Measurements from ENCODE around the gene RHOA. TPM values are rescaled to one million over a fixed set of nuclear protein-coding genes. Genes with fewer than 3 reads are reported as not detected.
"Not testable (repeated sequence)": the region's sequence is repeated elsewhere in the genome, so short reads cannot be mapped to it uniquely, and the experiment has no call there.

Gene RHOA
- total RNA-seq, 2 experiments from 2014 or later = 467 to 520 TPM

- H3K27ac Mint-ChIP-seq = peak overlapping the region; percentile 92
- peaks cover 40% of the 10 kb centered on the region for H3K36me3 Mint-ChIP-seq (ENCODE audit: low read depth)
- H3K4me1 Mint-ChIP-seq = peaks cover 62% of the 10 kb centered on the region
- ChIA-PET POLR2A (no interaction called here), CTCF (interaction anchor here (0.6 to 1.1 kb wide), 4 partner anchors 19 to 578 kb away, joined by 3 to 5 read pairs (median 4); partner anchors contain the start of gene NICN1)
- no peaks in the 10 kb centered on the region for H3K9me3 Mint-ChIP-seq
- H3K27me3 Mint-ChIP-seq = no peaks in the 10 kb centered on the region
- DNase-seq = peak; percentile 49
- H3K4me3 Mint-ChIP-seq = peak overlapping the region; percentile 96
Measured at GRCh38 chr3:49410066-49410845, 1.5 kb downstream of the RHOA start.

- no peaks in the 10 kb centered on the region for H3K9me3 Mint-ChIP-seq
- no peak overlapping the region for H3K4me3 Mint-ChIP-seq
- no peak for DNase-seq
- no peaks in the 10 kb centered on the region for H3K27me3 Mint-ChIP-seq
- peaks cover 32% of the 10 kb centered on the region for H3K36me3 Mint-ChIP-seq (ENCODE audit: low read depth)
- POLR2A ChIA-PET = interaction anchor here (0.8 kb wide), 1 partner anchor 18 kb away, joined by 8 read pairs; no protein-coding TSS in a partner anchor
- peak overlapping the region; percentile 76 for H3K27ac Mint-ChIP-seq
- peaks cover 44% of the 10 kb centered on the region for H3K4me1 Mint-ChIP-seq
- CTCF ChIA-PET = interaction anchor here (0.6 to 1.1 kb wide), 2 partner anchors 11 to 29 kb away, joined by 3 to 4 read pairs; no protein-coding TSS in a partner anchor
Measured at GRCh38 chr3:49406571-49407565, 4.9 kb downstream of the RHOA start.

GRCh38 chr3:49405570-49405969 lies 6.2 kb downstream of the RHOA start:
- H3K9me3 Mint-ChIP-seq, H3K27me3 Mint-ChIP-seq, POLR2A ChIA-PET, H3K27ac Mint-ChIP-seq, H3K4me3 Mint-ChIP-seq, DNase-seq: not testable (repeated sequence)
- peaks cover 50% of the 10 kb centered on the region for H3K4me1 Mint-ChIP-seq
- peaks cover 35% of the 10 kb centered on the region for H3K36me3 Mint-ChIP-seq (ENCODE audit: low read depth)
- CTCF ChIA-PET = interaction anchor here (0.6 to 1.0 kb wide), 3 partner anchors 10 to 1934 kb away, joined by 3 to 5 read pairs (median 4); partner anchors contain the start of gene USP4

GRCh38 chr3:49403891-49404290 lies 7.9 kb downstream of the RHOA start:
- CTCF ChIA-PET = interaction anchor here (0.9 to 2.0 kb wide), 2 partner anchors 12 to 62 kb away, joined by 5 read pairs; no protein-coding TSS in a partner anchor
- H3K4me1 Mint-ChIP-seq = peaks cover 48% of the 10 kb centered on the region
- peaks cover 30% of the 10 kb centered on the region for H3K36me3 Mint-ChIP-seq (ENCODE audit: low read depth)
- H3K4me3 Mint-ChIP-seq = no peak overlapping the region
- POLR2A ChIA-PET = interaction anchor here (0.6 kb wide), 1 partner anchor 11 kb away, joined by 4 read pairs; no protein-coding TSS in a partner anchor
- H3K9me3 Mint-ChIP-seq = no peaks in the 10 kb centered on the region
- DNase-seq = no peak
- no peaks in the 10 kb centered on the region for H3K27me3 Mint-ChIP-seq
- H3K27ac Mint-ChIP-seq = no peak overlapping the region

- no peaks in the 10 kb centered on the region for H3K27me3 Mint-ChIP-seq
- no peaks in the 10 kb centered on the region for H3K9me3 Mint-ChIP-seq
- H3K4me1 Mint-ChIP-seq = peaks cover 46% of the 10 kb centered on the region
- H3K27ac Mint-ChIP-seq = no peak overlapping the region
- ChIA-PET POLR2A (no interaction called here), CTCF (interaction anchor here (1.4 kb wide), 1 partner anchor 10 kb away, joined by 3 read pairs; the partner anchor contains the start of genes RHOA and TCTA)
- DNase-seq = no peak
- no peak overlapping the region for H3K4me3 Mint-ChIP-seq
- H3K36me3 Mint-ChIP-seq (ENCODE audit: low read depth) = peaks cover 35% of the 10 kb centered on the region
Measured at GRCh38 chr3:49401766-49402165, 10.0 kb downstream of the RHOA start.

- Mint-ChIP-seq H3K27ac (no peak overlapping the region), H3K27me3 (no peaks in the 10 kb centered on the region), H3K4me1 (peaks cover 47% of the 10 kb centered on the region), H3K4me3 (no peak overlapping the region), H3K9me3 (no peaks in the 10 kb centered on the region), H3K36me3 (ENCODE audit: low read depth) (peaks cover 42% of the 10 kb centered on the region)
- DNase-seq = no peak
- ChIA-PET CTCF (interaction anchor here (0.7 kb wide), 1 partner anchor 430 kb away, joined by 3 read pairs; no protein-coding TSS in a partner anchor), POLR2A (no interaction called here)
Measured at GRCh38 chr3:49399461-49399860, 12.3 kb downstream of the RHOA start.

GRCh38 chr3:49397470-49397869 lies 14.3 kb downstream of the RHOA start:
- H3K27ac Mint-ChIP-seq = no peak overlapping the region
- ChIA-PET CTCF (interaction anchor here (0.6 to 0.8 kb wide), 2 partner anchors 20 to 45 kb away, joined by 3 to 4 read pairs; no protein-coding TSS in a partner anchor), POLR2A (interaction anchor here (0.5 kb wide), 1 partner anchor 480 kb away, joined by 3 read pairs; no protein-coding TSS in a partner anchor)
- H3K9me3 Mint-ChIP-seq = no peaks in the 10 kb centered on the region
- no peak overlapping the region for H3K4me3 Mint-ChIP-seq
- peaks cover 41% of the 10 kb centered on the region for H3K36me3 Mint-ChIP-seq (ENCODE audit: low read depth)
- no peaks in the 10 kb centered on the region for H3K27me3 Mint-ChIP-seq
- H3K4me1 Mint-ChIP-seq = peaks cover 49% of the 10 kb centered on the region
- no peak for DNase-seq

- POLR2A ChIA-PET, CTCF ChIA-PET, H3K4me3 Mint-ChIP-seq, H3K27me3 Mint-ChIP-seq, H3K27ac Mint-ChIP-seq, DNase-seq, H3K9me3 Mint-ChIP-seq: not testable (repeated sequence)
- peaks cover 30% of the 10 kb centered on the region for H3K4me1 Mint-ChIP-seq
- peaks cover 32% of the 10 kb centered on the region for H3K36me3 Mint-ChIP-seq (ENCODE audit: low read depth)
Measured at GRCh38 chr3:49391310-49391709, 20.5 kb downstream of the RHOA start.

- Mint-ChIP-seq H3K27me3 (no peaks in the 10 kb centered on the region), H3K4me1 (peaks cover 27% of the 10 kb centered on the region), H3K9me3 (no peaks in the 10 kb centered on the region), H3K4me3 (no peak overlapping the region), H3K27ac (no peak overlapping the region), H3K36me3 (ENCODE audit: low read depth) (peaks cover 17% of the 10 kb centered on the region)
- ChIA-PET CTCF (interaction anchor here (0.7 to 1.6 kb wide), 4 partner anchors 14 to 382 kb away, joined by 3 to 6 read pairs (median 4); partner anchors contain the start of genes RHOA, TCTA and WDR6), POLR2A (no interaction called here)
- DNase-seq = no peak
Measured at GRCh38 chr3:49389297-49389696, 22.5 kb downstream of the RHOA start.

- H3K4me3 Mint-ChIP-seq = no peak overlapping the region
- CTCF ChIA-PET = interaction anchor here (0.6 to 1.6 kb wide), 3 partner anchors 11 to 61 kb away, joined by 3 to 6 read pairs (median 6); no protein-coding TSS in a partner anchor
- DNase-seq = no peak
- peaks cover 31% of the 10 kb centered on the region for H3K4me1 Mint-ChIP-seq
- no peaks in the 10 kb centered on the region for H3K27me3 Mint-ChIP-seq
- POLR2A ChIA-PET = interaction anchor here (0.5 to 0.7 kb wide), 2 partner anchors 18 to 358 kb away, joined by 3 to 8 read pairs; no protein-coding TSS in a partner anchor
- H3K36me3 Mint-ChIP-seq (ENCODE audit: low read depth) = peaks cover 21% of the 10 kb centered on the region
- H3K27ac Mint-ChIP-seq = no peak overlapping the region
- no peaks in the 10 kb centered on the region for H3K9me3 Mint-ChIP-seq
Measured at GRCh38 chr3:49388289-49388820, 23.4 kb downstream of the RHOA start.

GRCh38 chr3:49387721-49388120 lies 24.1 kb downstream of the RHOA start:
- H3K36me3 Mint-ChIP-seq (ENCODE audit: low read depth) = peaks cover 22% of the 10 kb centered on the region
- no peaks in the 10 kb centered on the region for H3K9me3 Mint-ChIP-seq
- H3K4me1 Mint-ChIP-seq = peaks cover 28% of the 10 kb centered on the region
- no peak overlapping the region for H3K27ac Mint-ChIP-seq
- no peak overlapping the region for H3K4me3 Mint-ChIP-seq
- H3K27me3 Mint-ChIP-seq = no peaks in the 10 kb centered on the region
- no peak for DNase-seq
- POLR2A ChIA-PET = no interaction called here
- CTCF ChIA-PET = interaction anchor here (0.6 to 1.4 kb wide), 2 partner anchors 12 to 79 kb away, joined by 4 to 6 read pairs; no protein-coding TSS in a partner anchor

Measured in activated CD4-positive, alpha-beta T cell treated with anti-CD3 and anti-CD28 coated beads, Interleukin-2, amount 10 ng/mL, durations not matched to agents 7 days and 5 days (primary cell).